ENCODE measurements around the gene SRSF7. TPM values are rescaled to one million over a fixed set of nuclear protein-coding genes. Genes with fewer than 3 reads are reported as not detected.

Gene SRSF7
- total RNA-seq, 3 donors from 2014 or later, result 82.6 to 135 (median 116) TPM

- H3K27me3 ChIP-seq, result no peaks in the 10 kb centered on the region
- DNase-seq (ENCODE audit: low spot score in 2 of 2), result no peak
- intact Hi-C loops (cut with DNase I; ENCODE audit: low total_unique reads), result no loop called here
- no peaks in the 10 kb centered on the region for H3K4me1 ChIP-seq
- H3K9me3 ChIP-seq, result no peaks in the 10 kb centered on the region
- H3K36me3 ChIP-seq, result no peaks in the 10 kb centered on the region
- H3K4me3 ChIP-seq, result no peak overlapping the region
- TF ChIP-seq POLR2A (IDR thresholded peaks at IDR 0.05), result no peak
- TF ChIP-seq, protein P1, sequence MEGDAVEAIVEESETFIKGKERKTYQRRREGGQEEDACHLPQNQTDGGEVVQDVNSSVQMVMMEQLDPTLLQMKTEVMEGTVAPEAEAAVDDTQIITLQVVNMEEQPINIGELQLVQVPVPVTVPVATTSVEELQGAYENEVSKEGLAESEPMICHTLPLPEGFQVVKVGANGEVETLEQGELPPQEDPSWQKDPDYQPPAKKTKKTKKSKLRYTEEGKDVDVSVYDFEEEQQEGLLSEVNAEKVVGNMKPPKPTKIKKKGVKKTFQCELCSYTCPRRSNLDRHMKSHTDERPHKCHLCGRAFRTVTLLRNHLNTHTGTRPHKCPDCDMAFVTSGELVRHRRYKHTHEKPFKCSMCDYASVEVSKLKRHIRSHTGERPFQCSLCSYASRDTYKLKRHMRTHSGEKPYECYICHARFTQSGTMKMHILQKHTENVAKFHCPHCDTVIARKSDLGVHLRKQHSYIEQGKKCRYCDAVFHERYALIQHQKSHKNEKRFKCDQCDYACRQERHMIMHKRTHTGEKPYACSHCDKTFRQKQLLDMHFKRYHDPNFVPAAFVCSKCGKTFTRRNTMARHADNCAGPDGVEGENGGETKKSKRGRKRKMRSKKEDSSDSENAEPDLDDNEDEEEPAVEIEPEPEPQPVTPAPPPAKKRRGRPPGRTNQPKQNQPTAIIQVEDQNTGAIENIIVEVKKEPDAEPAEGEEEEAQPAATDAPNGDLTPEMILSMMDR (IDR thresholded peaks at IDR 0.05), result no peak
- no peak for TF ChIP-seq POLR2AphosphoS5 (IDR thresholded peaks at IDR 0.05)
- no peak overlapping the region for H3K27ac ChIP-seq
Measured at GRCh38 chr2:38754049-38754448, 2.9 kb upstream of the SRSF7 start.

DNA sequence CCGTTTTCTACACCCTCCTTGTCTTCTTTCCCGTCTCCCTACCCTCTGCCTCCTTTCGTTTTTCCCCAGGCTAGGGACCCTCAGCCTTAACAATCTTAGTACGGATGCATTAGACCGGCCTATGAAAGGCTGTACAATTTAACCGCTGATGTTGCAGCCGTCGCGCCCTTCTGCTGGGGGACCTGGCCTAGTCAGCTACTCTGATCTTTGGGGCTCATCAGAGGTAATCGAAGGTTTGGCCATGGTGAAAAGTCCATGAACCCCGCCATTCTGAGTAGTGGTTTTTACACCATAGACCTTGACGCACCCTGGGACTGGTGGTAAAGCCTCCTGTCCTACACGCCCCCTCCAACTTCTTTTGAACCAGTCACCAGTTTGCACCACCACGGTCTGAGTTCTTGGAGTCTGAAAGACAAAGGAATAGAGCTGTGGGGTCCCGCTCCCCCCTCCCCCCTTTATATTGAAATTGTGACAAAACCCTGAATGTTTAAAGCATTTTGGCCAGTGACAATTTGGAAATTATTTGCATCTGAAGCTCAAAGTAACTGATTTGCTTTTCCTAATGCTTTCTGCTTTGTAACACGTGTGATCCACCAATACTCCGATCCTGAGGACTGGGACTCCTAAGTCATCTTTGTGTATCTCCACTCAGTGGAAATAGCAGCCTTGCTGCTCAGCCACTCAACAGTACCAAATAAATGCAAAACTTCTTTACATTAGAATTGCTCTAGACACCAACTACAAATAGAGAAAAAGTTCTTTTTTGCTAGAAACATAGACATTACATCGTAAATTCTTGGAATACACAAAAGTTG, 642 bp upstream of the SRSF7 start:
- Histone ChIP-seq H3K27ac (peak overlapping the region; percentile 99), H3K4me3 (peak overlapping the region; percentile 72 to 89 (median 86)), H3K4me1 (peaks cover 0 to 9% of the 10 kb centered on the region in 2 donors), H3K36me3 (peaks cover 9% of the 10 kb centered on the region), H3K9me3 (no peaks in the 10 kb centered on the region), H3K27me3 (no peaks in the 10 kb centered on the region)
- peak in 1 of 2 donors; percentile 39 for DNase-seq (ENCODE audit: low spot score in 2 of 2)
- intact Hi-C loops (cut with DNase I; ENCODE audit: low total_unique reads), result no loop called here
- no peak for TF ChIP-seq POLR2AphosphoS5 (IDR thresholded peaks at IDR 0.05)
- TF ChIP-seq POLR2A (IDR thresholded peaks at IDR 0.05), result no peak
- TF ChIP-seq, protein P1 (IDR thresholded peaks at IDR 0.05), result no peak

DNA sequence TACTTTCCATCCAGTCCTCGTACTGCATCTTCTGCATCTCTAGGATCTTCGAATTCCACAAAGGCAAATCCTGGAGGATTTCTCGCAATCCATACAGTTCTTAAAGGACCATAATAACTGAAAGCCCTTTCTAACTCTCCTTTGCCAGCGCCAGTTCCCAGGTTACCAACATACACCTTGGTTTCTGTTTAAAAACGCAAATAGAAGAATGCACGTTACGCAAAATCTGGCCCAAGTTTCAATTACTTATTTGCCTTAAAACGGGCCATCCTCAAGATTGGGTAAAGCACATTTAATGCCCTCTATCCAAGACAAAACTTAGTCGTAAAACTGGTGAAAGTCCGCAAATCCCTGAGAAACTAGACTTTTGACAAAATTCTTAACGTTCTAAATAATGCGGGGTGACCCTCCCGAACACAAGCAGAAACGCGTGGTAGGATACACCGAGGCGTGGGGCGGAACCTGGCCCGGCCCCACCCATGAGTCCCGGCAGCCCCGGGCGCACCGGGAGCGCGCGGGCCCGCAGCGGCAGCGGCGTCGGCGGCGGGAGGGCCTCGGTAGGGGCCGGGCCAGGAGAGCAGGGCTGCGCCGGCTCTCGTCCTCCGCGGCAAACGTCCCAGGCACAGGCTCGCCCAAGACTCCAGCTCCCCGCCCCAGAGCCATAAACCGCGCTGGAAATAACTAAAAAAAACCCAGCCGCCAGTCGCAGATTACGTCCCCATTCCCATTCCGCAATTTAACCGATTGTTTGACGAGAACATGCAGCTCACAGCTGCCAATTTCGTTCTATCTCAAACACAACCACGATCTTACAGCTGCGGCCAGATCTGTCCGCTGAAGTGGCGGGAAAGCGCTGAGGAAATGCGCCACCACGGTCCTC, 910 bp downstream of the SRSF7 start:
- H3K4me1 ChIP-seq, result peaks cover 0 to 10% of the 10 kb centered on the region in 2 donors
- peak; percentile 57 to 60 for DNase-seq (ENCODE audit: low spot score in 2 of 2)

GRCh38 chr2:38748943-38749804, 2.0 kb downstream of the SRSF7 start:
- peak overlapping the region; percentile 72 to 89 (median 86) for H3K4me3 ChIP-seq
- H3K27me3 ChIP-seq, result no peaks in the 10 kb centered on the region
- peaks cover 18% of the 10 kb centered on the region for H3K36me3 ChIP-seq
- peak overlapping the region; percentile 99 for H3K27ac ChIP-seq
- peaks cover 0 to 10% of the 10 kb centered on the region in 2 donors for H3K4me1 ChIP-seq
- no peaks in the 10 kb centered on the region for H3K9me3 ChIP-seq
- intact Hi-C loops (cut with DNase I; ENCODE audit: low total_unique reads), result no loop called here
- DNase-seq (ENCODE audit: low spot score in 2 of 2), result no peak
- TF ChIP-seq, protein P1 (IDR thresholded peaks at IDR 0.05), result no peak
- TF ChIP-seq POLR2A (IDR thresholded peaks at IDR 0.05) (no peak), POLR2AphosphoS5 (IDR thresholded peaks at IDR 0.05) (no peak)

More for the DNA sequence above, 910 bp downstream of the SRSF7 start:
- peak overlapping the region; percentile 72 to 89 (median 86) for H3K4me3 ChIP-seq
- no peaks in the 10 kb centered on the region for H3K27me3 ChIP-seq
- no peaks in the 10 kb centered on the region for H3K9me3 ChIP-seq
- intact Hi-C loops (cut with DNase I; ENCODE audit: low total_unique reads), result no loop called here
- no peak for TF ChIP-seq POLR2A (IDR thresholded peaks at IDR 0.05)
- TF ChIP-seq, protein P1 (IDR thresholded peaks at IDR 0.05), result no peak
- peak; percentile 5 to 42 (median 25) for TF ChIP-seq POLR2AphosphoS5 (IDR thresholded peaks at IDR 0.05)
- H3K27ac ChIP-seq, result peak overlapping the region; percentile 99
- peaks cover 18% of the 10 kb centered on the region for H3K36me3 ChIP-seq
